HG03457 (cell line): ENCODE data around the gene BTLA.
"Not testable (repeated sequence)": the region's sequence is repeated elsewhere in the genome, so short reads cannot be mapped to it uniquely, and the experiment has no call there.

Experiments used
- ATAC-seq: cut with Tn5 transposase; IDR thresholded peaks from one replicate; pipeline ENCODE4 v1.9.1; 2021; ENCODE audit warnings: moderate number of reproducible peaks; ENCODE audit not compliant: unreplicated experiment

BTLA gene, protein sequence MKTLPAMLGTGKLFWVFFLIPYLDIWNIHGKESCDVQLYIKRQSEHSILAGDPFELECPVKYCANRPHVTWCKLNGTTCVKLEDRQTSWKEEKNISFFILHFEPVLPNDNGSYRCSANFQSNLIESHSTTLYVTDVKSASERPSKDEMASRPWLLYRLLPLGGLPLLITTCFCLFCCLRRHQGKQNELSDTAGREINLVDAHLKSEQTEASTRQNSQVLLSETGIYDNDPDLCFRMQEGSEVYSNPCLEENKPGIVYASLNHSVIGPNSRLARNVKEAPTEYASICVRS

DNA sequence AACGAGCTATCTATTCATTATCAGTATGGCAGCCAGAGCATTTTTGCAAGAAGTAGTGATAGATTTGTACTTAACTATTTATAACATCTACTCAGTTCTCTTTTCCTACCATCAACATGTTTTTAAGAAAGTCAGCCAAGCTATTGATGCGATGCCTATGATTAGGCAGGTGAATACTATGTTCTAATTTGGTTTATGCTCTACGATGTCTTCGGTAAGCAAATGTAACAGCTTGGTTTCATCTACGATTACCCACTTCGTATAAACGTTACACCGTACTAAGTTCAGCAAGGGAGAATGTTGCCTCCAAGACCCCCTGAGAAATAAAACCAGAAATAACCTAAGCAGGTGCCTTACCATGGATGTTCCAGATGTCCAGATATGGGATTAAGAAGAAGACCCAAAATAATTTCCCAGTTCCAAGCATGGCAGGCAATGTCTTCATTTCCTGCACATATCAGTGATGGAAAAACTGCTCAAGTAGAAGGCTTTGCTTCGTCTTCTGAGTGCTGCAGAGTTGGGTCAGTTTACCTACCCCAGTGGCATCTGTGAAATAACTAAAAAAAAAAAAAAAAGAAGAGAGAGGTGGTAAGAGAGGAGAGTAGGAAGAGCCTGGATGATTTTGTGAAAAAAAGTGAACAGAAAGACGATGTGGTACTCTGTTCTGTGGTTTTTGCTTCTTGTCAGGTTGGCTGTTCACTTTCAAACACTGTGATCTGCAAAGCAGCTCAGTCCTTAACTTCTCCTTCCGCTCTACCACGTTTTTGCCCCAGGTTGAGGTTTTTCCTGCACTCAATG lies at the start of gene BTLA:
Gene BTLA (minus strand): TSS at position 559 of the 798 bp plus-strand sequence. CDS start 114 bp downstream, at position 445.
- ATAC-seq: peak; percentile 50

DNA sequence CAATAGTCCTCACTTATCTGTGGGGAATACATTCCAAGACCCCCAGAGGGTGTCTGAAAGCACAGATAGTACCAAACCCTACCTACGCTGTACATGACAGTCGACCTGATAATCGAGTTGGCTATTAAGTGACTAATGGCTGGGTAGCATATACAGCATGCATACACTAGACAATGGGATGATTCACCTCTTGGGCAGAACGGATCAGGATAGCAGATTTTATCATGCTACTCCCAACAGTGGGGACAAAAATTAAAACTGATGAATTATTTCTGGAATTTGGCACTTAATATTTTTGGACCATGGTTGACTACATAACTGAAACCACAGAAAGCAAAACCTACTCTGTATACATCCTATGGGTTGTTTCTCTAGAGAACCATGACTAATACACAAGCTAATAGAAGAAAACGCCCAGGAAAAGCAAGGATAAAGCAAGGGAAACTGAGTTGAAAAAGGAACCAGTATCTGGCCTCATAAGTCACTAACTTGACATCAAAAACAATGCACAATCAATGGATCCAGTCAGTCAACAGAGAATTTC lies 47.0 kb upstream of the BTLA start:
- no peak for ATAC-seq

DNA sequence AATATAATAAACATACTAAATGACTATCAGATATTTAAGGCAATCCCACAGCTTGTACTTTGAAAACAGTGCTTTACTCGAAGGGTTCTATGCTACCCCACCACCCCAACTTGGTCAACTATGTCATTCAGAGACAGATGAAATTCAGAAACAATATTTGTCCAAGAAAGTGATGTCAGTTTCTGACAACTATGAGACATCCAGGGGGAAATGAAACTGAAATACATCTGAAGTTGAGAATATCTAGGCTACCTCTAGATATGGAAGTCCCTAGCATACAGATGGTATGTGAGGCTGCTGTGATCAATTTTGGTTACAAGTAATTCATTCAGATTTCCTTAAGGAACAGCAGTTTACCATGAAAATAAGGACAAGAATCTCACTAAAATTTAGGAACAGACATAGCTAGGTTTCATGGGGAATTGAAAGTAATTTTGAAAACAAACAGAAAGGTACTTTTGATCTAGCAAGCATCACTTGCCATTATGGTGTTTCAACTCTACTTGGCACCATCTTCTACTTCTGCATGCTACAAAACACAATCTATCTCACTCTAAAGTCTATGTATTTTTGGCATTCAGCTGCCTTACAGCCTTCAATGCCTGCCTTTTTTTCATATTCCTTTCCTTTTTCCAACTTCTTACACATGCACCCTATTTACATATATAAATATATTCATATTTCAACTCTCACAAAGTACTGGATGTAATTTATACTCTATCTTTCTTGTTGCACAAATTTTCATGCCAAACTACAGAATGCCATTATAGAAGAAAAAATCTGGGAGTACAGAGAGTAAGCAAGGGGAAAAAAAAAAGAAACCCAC lies 40.8 kb upstream of the BTLA start:
- ATAC-seq: peak; percentile 85

DNA sequence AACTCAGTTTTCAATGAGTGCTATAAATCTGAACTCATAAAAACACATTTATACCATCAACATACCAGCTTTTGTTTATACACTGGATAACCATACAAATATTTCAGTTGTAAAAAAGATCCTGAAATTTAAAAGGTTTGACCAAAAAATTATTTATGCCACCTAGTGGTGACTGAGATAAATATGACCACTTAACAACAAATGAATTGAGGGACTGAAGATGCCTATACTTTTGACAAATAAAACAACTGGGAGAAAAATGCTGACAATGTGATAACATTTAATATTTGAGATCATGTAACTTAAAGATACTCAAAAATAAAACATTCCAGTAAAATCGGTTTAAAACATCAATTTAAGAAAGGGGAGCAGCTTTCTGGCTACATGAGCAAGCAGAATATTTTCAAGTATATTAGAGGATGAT lies 32.1 kb upstream of the BTLA start:
- ATAC-seq: no peak

DNA sequence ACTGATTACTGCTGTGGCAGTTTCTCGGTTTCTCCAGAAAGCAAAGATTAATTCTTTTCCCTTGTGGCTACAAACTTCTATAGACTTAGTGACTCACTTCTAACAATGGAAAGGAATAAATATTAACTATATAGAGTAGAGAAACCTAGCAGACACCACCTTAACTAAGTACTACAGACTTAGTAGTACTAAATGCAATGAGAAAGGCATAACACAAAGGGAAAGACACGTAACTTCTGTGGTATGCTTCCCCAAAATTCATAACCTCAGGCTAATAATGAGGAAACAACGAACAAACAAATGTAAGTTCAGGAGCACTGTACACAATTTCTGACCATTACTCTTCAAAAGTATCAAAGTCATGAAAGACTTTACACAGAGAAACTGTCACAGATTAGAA lies 31.3 kb upstream of the BTLA start:
- ATAC-seq: no peak

DNA sequence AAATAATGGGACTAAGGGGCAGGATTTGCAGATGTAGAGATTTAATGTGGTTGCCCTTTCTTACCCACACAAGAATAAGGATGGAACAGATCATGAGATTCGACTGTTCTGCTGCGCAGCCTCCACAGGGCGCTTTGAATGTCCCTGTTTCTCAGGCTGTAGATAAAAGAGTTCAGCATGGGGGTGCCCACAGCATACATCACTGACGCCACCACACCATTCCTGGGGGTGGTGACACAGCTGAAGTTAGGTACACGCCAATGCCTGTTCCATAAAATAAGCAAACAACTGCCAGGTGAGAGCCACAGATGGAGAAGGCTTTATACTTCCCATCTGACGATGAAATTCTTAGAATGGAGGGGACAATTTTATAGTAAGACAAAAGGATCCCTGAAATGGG lies 24.9 kb upstream of the BTLA start:
- not testable (repeated sequence) for ATAC-seq

DNA sequence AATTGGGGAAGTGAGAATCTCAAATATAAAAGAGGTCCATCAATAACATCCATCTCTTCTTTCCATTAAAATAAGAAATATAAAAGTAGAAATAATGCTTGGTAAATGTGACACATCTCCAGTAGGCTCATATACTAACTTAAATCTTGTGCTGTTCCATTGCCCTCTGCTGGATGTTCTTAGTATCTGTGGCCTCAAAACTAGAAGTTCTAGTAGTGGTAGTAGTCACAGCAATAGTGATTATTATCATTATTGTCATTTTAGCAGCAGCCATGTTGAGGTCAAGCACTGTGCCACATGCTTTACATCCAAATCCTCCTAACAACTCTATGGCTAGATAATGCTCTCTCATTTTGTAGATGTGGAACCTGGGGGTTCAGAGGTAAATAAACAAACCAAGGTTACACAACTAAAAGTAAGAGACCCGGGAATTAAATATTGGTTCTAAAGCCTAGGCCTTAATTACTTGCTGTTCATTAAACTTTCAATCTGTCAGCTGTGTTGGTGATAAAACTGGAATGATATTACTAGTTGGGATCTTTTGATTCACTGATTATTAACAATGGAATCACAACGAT lies 20.2 kb upstream of the BTLA start:
- no peak for ATAC-seq

DNA sequence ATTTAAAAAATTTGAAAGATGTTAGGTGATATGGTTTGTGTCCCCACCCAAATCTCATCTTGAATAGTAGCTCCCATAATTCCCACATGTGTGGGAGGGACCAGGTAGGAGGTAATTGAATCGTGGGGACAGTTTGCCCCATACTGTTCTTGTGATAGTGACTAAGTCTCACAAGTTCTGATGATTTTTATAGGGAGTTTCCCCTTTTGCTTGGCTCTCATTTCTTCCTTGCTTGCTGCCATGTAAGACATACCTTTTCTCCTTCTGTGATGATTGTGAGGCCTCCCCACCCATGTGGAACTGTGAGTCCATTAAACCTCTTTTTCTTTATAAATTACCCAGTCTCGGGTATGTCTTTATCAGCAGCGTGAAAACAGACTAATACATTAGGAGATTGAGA lies 19.7 kb upstream of the BTLA start:
- ATAC-seq: not testable (repeated sequence)

DNA sequence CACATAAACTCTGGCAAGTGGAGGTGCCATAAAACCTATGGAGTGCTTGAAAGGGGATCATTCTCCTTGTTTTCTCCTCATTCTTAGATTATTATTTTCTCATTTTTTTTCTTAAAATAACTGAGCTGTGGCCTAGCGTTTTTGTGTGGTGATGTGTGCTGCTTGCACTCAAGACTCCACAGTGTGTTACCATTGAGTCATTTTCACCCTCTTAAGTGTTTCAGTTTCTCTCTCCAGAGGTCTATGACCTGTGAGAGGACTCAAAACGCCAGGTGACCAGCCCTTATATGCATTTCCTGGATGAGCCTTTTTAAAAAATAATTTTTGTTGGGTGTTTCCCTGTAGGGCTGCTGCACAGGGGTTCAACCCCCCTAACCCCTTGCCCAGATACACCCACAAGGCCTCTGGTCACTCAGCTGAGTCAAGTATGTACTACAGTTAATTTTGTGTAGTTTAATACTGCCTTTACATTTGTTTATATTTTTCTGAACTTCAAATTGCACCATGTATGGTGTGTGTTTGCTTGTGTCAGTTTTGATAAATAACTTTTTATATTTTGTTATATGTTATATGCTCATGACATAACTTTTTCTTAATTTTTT lies 15.4 kb upstream of the BTLA start:
- peak; percentile 99 for ATAC-seq

DNA sequence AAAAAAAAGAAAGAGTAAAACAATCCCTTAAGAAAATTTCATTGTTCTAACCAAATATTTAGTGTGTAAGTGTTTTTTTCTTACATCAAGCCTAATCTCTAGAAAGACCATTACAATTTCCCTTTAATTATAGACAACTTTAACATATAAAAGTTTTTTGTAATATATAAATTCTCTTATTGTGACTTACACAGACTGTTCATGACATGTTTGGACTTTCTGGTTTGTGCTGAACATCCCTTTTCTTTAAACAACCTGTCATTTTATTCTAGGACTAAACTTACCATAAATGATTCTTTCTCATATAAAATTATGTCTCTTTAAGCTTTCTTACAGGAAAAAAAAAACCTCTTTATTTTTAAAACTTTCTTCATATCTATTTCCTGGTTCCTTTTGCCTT lies 13.0 kb upstream of the BTLA start:
- no peak for ATAC-seq

DNA sequence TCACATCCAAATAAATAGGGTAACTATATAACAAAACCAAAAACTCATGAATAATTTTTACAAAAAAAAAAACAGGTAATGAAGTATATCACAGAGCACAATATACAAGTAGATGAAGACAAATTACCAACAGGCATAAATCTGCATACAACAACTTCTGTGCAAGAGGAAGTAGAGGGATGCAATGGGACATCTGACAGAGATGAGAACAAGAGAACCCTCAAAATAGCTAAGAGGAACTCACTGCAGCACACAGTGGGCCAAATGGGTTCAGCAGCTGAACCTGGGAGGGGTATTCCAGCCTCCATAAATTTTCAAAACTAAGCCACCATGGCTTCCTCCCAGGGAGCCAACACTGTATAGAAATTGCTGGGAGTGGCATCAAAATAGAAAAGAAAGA lies 9.6 kb upstream of the BTLA start:
- no peak for ATAC-seq

DNA sequence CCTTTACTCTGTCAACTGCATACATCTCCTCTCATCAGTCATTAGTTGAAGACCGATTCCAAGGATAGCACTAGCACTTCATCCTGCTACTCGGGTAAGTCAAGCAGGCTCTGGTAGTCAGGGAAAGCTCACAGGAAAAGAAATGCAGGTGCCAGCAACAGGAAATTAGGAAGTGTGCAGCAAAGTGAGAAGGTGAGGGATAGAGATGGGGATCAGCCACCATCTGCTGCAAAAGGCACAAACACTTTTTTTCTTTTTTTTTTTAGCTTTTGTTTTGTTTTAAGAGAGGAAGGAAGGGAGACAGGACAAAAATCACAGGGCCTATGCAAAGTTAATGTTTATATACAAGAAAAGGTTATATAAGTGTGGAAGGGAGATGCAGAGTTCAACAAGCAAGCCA lies 9.0 kb upstream of the BTLA start:
- no peak for ATAC-seq

DNA sequence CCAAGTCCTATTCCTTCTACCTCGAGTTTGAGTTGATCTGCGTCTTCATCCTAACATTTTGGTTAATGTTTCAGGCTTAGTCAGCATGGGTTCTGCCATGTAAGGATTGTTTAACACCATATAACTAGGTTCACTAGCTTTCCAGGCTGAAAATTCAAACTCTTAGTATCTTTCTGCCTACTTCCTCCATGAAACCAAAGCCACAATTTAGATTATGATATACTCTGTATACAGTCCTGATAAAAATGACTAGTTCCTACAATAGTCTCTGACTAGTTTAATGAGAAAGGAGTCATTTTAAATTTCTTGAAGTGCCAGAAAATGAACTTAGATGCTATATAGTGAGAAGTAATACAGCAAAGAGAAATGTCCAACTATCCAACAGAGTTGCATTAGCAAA lies 6.6 kb upstream of the BTLA start:
- no peak for ATAC-seq

DNA sequence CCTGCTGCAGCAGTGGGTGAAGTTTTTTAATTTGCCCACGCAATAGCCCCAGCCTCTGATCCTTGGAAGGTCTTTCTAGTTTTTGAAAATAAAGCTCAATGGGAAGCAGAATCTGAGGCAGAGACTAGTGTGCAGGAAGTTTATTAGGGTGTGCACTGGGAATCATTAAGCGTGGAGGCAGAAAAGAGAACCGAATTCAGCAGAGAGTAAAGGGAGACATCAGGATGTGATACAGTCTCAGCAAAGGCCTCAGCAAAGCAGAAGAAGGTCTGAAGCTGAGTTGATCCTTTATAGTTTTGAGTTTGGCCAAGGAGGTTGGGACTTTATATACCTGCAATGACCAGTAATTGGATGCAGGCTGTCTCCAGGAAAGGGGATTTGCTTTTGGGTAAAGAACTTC lies 4.9 kb upstream of the BTLA start:
- ATAC-seq: no peak

DNA sequence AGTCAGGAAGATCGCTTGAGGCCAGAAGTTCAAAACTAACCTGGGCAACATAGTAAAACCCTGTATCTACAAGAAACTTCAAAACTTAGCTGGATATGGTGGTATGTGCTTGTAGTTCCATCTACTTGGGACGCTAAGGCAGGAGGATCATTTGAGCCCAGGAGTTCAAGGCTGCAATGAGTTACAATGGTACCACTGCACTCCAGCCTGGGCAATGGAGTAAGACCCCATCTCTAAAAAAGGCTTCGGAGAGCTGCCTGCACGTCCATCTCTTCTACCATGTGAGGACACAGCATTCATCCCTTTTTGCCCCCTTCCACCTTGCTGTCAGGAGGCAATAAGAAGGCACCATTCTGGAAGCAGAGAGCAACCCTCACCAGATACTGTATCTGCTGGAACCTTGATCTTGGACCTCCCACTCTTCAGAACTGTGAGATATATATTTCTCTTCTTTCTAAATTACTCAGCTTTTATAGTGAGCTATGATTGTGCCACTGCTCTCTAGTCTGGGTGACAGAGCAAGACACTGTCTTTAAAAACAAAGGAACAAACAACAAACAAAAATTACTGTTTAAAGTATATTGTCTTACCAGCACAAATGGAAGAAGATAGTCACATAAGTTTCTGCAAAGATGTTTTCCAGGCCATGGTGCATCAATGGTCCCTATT lies 4.2 kb upstream of the BTLA start:
- no peak for ATAC-seq

DNA sequence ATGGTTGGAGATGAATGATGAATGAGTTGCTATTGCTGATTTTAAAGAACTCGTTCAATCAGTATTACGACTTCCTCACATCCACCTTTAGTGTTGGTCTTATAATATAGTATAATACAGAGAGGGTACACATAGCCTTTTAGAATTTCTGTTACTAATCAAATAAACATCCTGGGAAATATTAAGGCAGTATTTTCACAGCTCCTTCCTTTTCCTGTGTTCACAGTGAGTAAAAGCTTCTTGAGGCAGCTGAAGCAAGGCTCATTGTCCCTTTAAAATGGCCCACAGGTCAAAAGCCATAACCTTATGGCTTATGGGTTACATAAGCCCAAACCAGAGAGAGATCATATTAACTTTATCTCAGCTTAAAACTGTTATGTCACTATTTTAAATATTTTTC lies 1.3 kb upstream of the BTLA start:
- ATAC-seq: no peak

DNA sequence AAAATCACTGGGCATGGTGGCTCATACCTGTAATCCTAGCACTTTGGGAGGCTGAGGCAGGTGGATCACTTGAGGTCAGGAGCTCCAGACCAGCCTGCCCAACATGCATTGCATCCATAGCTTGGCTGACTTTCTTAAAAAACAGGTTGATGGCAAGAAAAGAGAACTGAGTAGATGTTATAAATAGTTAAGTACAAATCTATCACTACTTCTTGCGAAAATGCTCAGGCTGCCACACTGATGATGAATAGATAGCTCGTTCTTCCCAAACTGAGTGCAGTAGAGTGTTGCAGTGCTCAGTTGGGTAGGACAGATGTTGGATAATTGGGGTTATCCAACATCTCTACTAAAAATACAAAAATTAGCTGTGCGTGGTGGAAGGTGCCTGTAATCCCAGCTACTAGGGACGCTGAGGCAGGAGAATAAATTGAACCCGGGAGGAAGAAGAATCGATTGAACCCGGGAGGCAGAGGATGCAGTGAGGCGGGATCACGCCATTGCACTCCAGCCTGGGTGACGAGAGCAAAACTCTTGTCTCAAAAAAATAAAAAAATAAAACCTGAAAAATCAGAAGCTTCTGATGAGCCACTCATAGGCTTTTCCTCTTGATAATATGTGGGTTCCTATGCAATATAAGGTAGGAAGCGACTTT lies 1.2 kb downstream of the BTLA start:
- ATAC-seq: no peak

DNA sequence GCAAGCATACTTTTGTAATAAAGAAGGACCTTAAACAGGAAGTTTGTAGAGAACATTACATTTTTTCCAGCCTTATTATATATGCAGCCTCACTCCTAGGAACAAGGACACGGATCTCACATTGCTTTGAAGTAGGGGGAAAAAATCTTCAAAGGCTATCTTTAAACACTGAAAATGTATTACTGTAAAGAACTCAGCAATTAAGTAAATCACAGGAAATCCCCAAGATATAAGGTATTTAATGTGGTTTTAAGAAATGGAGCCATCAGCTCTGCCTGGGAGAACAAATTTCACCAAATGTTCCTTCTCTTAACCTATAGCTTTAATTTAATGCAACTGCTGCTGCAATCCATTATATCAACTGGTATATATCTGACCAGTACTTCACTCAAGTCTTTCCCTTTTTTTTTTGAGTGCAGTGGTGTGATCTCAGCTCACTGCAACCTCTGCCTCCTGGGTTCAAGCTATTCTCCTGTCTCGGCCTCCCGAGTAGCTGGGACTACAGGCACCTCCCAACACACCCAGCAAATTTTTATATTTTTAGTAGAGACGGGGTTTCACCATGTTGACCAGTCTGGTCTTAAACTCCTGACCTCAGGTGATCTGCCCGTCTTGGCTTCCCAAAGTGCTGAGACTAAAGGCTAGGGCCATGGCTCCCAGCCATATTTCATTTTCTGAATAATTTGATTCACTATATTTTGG lies 2.8 kb downstream of the BTLA start:
- no peak for ATAC-seq

DNA sequence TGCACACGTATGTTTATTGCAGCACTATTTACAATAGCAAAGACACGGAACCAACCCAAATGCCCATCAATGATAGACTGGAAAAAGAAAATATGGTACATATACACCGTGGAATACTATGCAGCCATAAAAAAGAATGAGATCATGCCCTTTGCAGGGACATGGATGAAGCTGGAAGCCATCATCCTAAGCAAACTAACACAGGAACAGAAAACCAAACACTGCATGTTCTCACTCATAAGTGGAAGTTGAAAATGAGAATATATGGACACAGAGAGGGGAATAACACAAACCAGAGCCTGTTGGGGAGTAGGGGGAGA lies 4.9 kb downstream of the BTLA start:
- ATAC-seq: not testable (repeated sequence)
